ENCODE measurements around the gene MRPS24.
"Not testable (repeated sequence)": the region's sequence is repeated elsewhere in the genome, so short reads cannot be mapped to it uniquely, and the experiment has no call there.

MRPS24 gene

DNA sequence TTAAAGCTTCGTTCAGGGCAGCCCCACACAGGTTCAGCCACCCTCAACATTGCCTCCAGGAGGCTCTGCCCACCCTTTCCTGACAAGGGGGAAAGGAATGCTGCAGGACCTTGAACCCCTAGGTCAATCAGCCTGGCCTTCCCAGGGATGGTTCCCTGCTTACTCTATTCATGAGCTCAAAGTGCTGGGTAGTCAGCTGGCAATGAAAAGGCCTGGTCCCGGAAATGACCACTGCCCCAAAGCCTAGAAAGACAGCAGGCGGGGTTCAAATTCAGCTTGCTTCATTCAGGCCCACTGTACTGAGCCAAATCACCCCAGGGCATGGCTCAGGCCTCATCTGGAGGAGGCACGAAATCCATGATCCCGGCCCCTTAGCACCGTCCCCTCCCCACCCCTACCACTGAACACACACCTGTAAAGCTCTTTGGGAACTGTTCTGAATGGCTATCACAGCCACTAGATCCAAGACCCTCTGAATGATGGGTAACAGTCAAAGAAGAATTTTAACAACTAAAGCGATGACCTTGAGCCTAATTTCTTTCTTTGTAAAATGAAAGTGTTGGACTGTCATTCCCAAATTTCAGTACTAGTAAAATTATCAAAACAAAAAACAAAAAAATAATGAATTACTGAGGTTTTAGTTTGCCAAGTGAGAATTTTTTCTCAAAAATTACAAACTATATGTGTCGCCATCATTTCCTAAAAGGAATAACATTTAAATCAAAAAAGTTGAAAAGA, 36.1 kb upstream of the MRPS24 start:
- no CpG with 5 or more reads among the region's 8 CpGs for WGBS (ENCODE audit: extremely low coverage, insufficient coverage, low lambda C conversion rate)
- peak overlapping the region; percentile 79 for H3K9ac ChIP-seq (ENCODE audit: low read length)
- no peaks in the 10 kb centered on the region for H3K27me3 ChIP-seq (ENCODE audit: insufficient read depth, low read length, poor library complexity)
- H2BK15ac ChIP-seq (replicated peaks; ENCODE audit: low read depth) = no peak overlapping the region
- no peak overlapping the region for H2BK5ac ChIP-seq (ENCODE audit: low read length)
- peak overlapping the region; percentile 81 for H3K4me2 ChIP-seq (ENCODE audit: low read length)
- peaks cover 5% of the 10 kb centered on the region for H3K79me2 ChIP-seq (ENCODE audit: control insufficient read depth, insufficient read depth, low read length)
- DNase-seq = peak; percentile 56
- peak overlapping the region; percentile 4 for H3K56ac ChIP-seq (ENCODE audit: low read length)
- no peak overlapping the region for H4K8ac ChIP-seq (ENCODE audit: low read depth, low read length)
- no peak overlapping the region for H3K4ac ChIP-seq (ENCODE audit: low read depth, low read length)
- no peaks in the 10 kb centered on the region for H3K36me3 ChIP-seq (ENCODE audit: control insufficient read depth, insufficient read depth, low read length)
- H3K23ac ChIP-seq (ENCODE audit: low read length) = no peak overlapping the region
- no peaks in the 10 kb centered on the region for H3K4me1 ChIP-seq (ENCODE audit: control insufficient read depth, low read depth, low read length)
- no peak overlapping the region for H3K4me3 ChIP-seq (ENCODE audit: low read length)
- H4K5ac ChIP-seq (ENCODE audit: low read length) = no peak overlapping the region
- no peak overlapping the region for H2BK120ac ChIP-seq (ENCODE audit: low read depth, low read length)
- no peak overlapping the region for H3K27ac ChIP-seq (ENCODE audit: low read depth, low read length)
- H3K79me1 ChIP-seq (ENCODE audit: low read length) = peaks cover 6% of the 10 kb centered on the region
- H2AK5ac ChIP-seq (ENCODE audit: low read length) = no peak overlapping the region
- no peak overlapping the region for H3K18ac ChIP-seq (ENCODE audit: low read length)

- Histone ChIP-seq H3K27ac (ENCODE audit: low read depth, low read length) (no peak overlapping the region), H4K8ac (ENCODE audit: low read depth, low read length) (no peak overlapping the region), H3K4ac (ENCODE audit: low read depth, low read length) (no peak overlapping the region), H3K18ac (ENCODE audit: low read length) (no peak overlapping the region), H2BK120ac (ENCODE audit: low read depth, low read length) (no peak overlapping the region), H3K79me2 (ENCODE audit: control insufficient read depth, insufficient read depth, low read length) (peaks cover 5% of the 10 kb centered on the region), H4K5ac (ENCODE audit: low read length) (no peak overlapping the region), H2BK15ac (replicated peaks; ENCODE audit: low read depth) (no peak overlapping the region), H3K23ac (ENCODE audit: low read length) (peak overlapping the region; percentile 15), H3K27me3 (ENCODE audit: insufficient read depth, low read length, poor library complexity) (no peaks in the 10 kb centered on the region), H3K79me1 (ENCODE audit: low read length) (peaks cover 6% of the 10 kb centered on the region), H3K4me2 (ENCODE audit: low read length) (no peak overlapping the region), H3K4me3 (ENCODE audit: low read length) (no peak overlapping the region), H2AK5ac (ENCODE audit: low read length) (no peak overlapping the region), H3K36me3 (ENCODE audit: control insufficient read depth, insufficient read depth, low read length) (no peaks in the 10 kb centered on the region), H3K56ac (ENCODE audit: low read length) (no peak overlapping the region), H3K9ac (ENCODE audit: low read length) (no peak overlapping the region), H3K4me1 (ENCODE audit: control insufficient read depth, low read depth, low read length) (no peaks in the 10 kb centered on the region), H2BK5ac (ENCODE audit: low read length) (no peak overlapping the region)
- WGBS (ENCODE audit: extremely low coverage, insufficient coverage, low lambda C conversion rate) = no CpG with 5 or more reads among the region's 5 CpGs
- no peak for DNase-seq
These were observed 35.4 kb upstream of the MRPS24 start for GRCh38 chr7:43904533-43905208.

DNA sequence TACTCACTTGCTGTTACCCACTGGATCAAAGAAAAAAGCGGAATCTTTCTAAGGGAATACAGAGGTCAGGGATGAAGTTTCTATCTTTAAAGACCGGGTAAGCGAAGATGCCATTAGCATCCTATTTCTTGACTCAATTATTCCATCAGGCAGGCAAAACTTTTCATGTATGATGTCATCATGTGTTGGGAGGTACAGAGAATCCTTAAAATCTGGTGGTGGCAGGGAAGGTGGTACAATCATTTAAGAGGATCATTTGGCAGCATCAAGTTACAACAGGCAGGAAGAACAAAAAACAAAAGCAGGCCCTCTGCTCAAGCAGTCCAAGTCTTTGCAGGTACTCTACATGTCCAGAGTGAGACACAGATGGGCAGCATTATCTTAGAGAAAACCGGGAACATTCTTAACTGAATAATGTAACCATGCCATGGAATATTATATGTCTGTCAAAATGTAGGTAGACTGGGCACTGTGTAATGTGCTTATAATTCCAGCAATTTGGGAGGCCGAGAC, 33.3 kb upstream of the MRPS24 start:
- no peak overlapping the region for H3K4me3 ChIP-seq (ENCODE audit: low read length)
- H3K4ac ChIP-seq (ENCODE audit: low read depth, low read length) = no peak overlapping the region
- WGBS (ENCODE audit: extremely low coverage, insufficient coverage, low lambda C conversion rate) = no CpG with 5 or more reads among the region's 5 CpGs
- H3K79me1 ChIP-seq (ENCODE audit: low read length) = peaks cover 6% of the 10 kb centered on the region
- H2BK120ac ChIP-seq (ENCODE audit: low read depth, low read length) = no peak overlapping the region
- no peak overlapping the region for H3K23ac ChIP-seq (ENCODE audit: low read length)
- H3K27me3 ChIP-seq (ENCODE audit: insufficient read depth, low read length, poor library complexity) = no peaks in the 10 kb centered on the region
- H2BK15ac ChIP-seq (replicated peaks; ENCODE audit: low read depth) = no peak overlapping the region
- no peak overlapping the region for H3K18ac ChIP-seq (ENCODE audit: low read length)
- H2AK5ac ChIP-seq (ENCODE audit: low read length) = no peak overlapping the region
- no peak overlapping the region for H3K9ac ChIP-seq (ENCODE audit: low read length)
- H3K4me1 ChIP-seq (ENCODE audit: control insufficient read depth, low read depth, low read length) = no peaks in the 10 kb centered on the region
- H3K36me3 ChIP-seq (ENCODE audit: control insufficient read depth, insufficient read depth, low read length) = no peaks in the 10 kb centered on the region
- H3K79me2 ChIP-seq (ENCODE audit: control insufficient read depth, insufficient read depth, low read length) = peaks cover 5% of the 10 kb centered on the region
- H2BK5ac ChIP-seq (ENCODE audit: low read length) = no peak overlapping the region
- H3K27ac ChIP-seq (ENCODE audit: low read depth, low read length) = no peak overlapping the region
- no peak overlapping the region for H3K56ac ChIP-seq (ENCODE audit: low read length)
- DNase-seq = no peak
- H3K4me2 ChIP-seq (ENCODE audit: low read length) = no peak overlapping the region
- no peak overlapping the region for H4K5ac ChIP-seq (ENCODE audit: low read length)
- H4K8ac ChIP-seq (ENCODE audit: low read depth, low read length) = no peak overlapping the region

- WGBS (ENCODE audit: extremely low coverage, insufficient coverage, low lambda C conversion rate) = no CpG with 5 or more reads among the region's 2 CpGs
- H3K27ac ChIP-seq (ENCODE audit: low read depth, low read length); DNase-seq; H3K36me3 ChIP-seq (ENCODE audit: control insufficient read depth, insufficient read depth, low read length); H3K4ac ChIP-seq (ENCODE audit: low read depth, low read length); H3K4me3 ChIP-seq (ENCODE audit: low read length); H3K4me2 ChIP-seq (ENCODE audit: low read length); H2BK120ac ChIP-seq (ENCODE audit: low read depth, low read length); H2BK5ac ChIP-seq (ENCODE audit: low read length); H3K79me2 ChIP-seq (ENCODE audit: control insufficient read depth, insufficient read depth, low read length); H3K4me1 ChIP-seq (ENCODE audit: control insufficient read depth, low read depth, low read length); H3K56ac ChIP-seq (ENCODE audit: low read length); H4K5ac ChIP-seq (ENCODE audit: low read length); H2AK5ac ChIP-seq (ENCODE audit: low read length); H4K8ac ChIP-seq (ENCODE audit: low read depth, low read length); H3K18ac ChIP-seq (ENCODE audit: low read length); H3K9ac ChIP-seq (ENCODE audit: low read length); H2BK15ac ChIP-seq (replicated peaks; ENCODE audit: low read depth); H3K23ac ChIP-seq (ENCODE audit: low read length); H3K27me3 ChIP-seq (ENCODE audit: insufficient read depth, low read length, poor library complexity); H3K79me1 ChIP-seq (ENCODE audit: low read length): not testable (repeated sequence)
These were observed 29.3 kb upstream of the MRPS24 start for GRCh38 chr7:43898571-43898970.

DNA sequence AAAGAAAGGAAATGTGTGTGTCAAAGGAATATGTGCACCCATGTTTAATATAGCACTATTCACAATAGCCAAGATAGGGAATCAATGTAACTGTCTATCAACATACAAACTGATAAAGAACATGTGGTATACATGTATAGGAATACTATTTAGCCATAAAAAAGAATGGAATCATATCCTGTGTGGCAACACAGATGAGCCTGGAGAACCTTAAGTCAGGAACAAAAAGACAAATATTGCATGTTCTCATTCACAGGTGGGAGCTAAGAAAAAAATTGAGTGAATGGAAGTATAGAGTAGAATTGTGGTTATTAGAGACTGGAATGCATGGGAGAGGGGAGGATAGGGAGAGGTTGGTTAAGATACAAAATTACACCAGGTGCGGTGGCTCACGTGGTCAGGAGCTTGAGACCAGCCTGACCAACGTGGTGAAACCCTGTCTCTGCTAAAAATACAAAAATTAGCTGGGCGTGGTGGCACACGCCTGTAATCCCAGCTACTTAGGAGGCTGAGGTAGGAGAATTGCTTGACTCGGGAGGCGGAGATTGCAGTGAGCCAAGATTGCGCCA, 26.6 kb upstream of the MRPS24 start:
- Histone ChIP-seq H3K4me3 (ENCODE audit: low read length) (no peak overlapping the region), H4K8ac (ENCODE audit: low read depth, low read length) (no peak overlapping the region), H2BK5ac (ENCODE audit: low read length) (no peak overlapping the region), H3K27me3 (ENCODE audit: insufficient read depth, low read length, poor library complexity) (no peaks in the 10 kb centered on the region), H2BK15ac (replicated peaks; ENCODE audit: low read depth) (no peak overlapping the region), H3K23ac (ENCODE audit: low read length) (no peak overlapping the region), H3K9ac (ENCODE audit: low read length) (no peak overlapping the region), H3K79me1 (ENCODE audit: low read length) (peaks cover 2% of the 10 kb centered on the region), H3K18ac (ENCODE audit: low read length) (no peak overlapping the region), H2BK120ac (ENCODE audit: low read depth, low read length) (no peak overlapping the region), H3K4ac (ENCODE audit: low read depth, low read length) (no peak overlapping the region), H2AK5ac (ENCODE audit: low read length) (no peak overlapping the region), H3K4me1 (ENCODE audit: control insufficient read depth, low read depth, low read length) (no peaks in the 10 kb centered on the region), H3K79me2 (ENCODE audit: control insufficient read depth, insufficient read depth, low read length) (peaks cover 1% of the 10 kb centered on the region), H3K36me3 (ENCODE audit: control insufficient read depth, insufficient read depth, low read length) (no peaks in the 10 kb centered on the region), H3K4me2 (ENCODE audit: low read length) (no peak overlapping the region), H3K56ac (ENCODE audit: low read length) (no peak overlapping the region), H4K5ac (ENCODE audit: low read length) (no peak overlapping the region), H3K27ac (ENCODE audit: low read depth, low read length) (no peak overlapping the region)
- no CpG with 5 or more reads among the region's 8 CpGs for WGBS (ENCODE audit: extremely low coverage, insufficient coverage, low lambda C conversion rate)
- no peak for DNase-seq

Measured in mesendoderm (in vitro differentiated cells).